Measurements from ENCODE around the gene MLLT10.

MLLT10 gene

DNA sequence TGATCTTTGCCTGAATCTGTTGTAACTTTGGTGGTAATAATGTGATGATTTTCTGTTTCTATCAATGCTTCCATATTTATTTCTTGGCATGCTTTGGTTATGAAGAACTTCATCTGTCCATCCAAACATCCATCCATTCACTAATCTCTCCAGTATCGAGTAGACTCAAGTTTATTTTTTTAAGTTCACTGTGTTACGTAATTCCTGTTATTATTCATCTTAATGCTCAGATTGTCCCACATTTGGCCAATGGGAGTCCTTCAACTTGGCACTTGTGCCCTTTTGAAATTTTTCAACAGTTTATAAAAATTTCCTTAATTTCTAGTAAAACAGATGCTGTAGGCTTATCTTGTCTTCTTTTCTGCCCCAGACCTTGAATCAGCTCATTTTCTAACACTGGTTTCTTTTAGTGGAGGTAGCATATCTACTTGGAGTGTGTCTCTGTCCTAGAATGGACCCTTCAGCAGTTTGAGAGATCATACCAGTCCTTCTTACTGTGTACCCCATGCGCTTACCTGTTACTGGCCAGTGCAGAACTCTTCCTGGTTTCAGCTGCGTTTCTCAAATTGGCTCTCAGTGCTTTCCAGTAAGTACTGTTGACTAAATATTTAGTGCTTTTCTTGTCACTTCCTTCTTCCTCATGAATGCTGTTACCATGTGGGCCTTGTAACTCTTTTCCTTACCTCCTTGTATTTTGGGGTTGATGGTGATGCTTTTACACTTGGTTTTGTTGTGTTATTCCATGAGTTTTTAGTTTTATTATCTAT is 100.8 kb downstream of the MLLT10 start:
- H3K36me3 ChIP-seq: peaks cover 47 to 99% (median 63%) of the 10 kb centered on the region in 11 experiments
- peaks cover 0 to 7% (median 0%) of the 10 kb centered on the region in 11 experiments; a peak in 1 of 22 replicates for H3K9me3 ChIP-seq (replicated peaks in 1 of 11)
- H3K4me3 ChIP-seq: no peak overlapping the region
- H4K20me1 ChIP-seq: peaks cover 0 to 20% (median 0%) of the 10 kb centered on the region in 11 experiments; a peak in 4 of 22 replicates
- H3K9ac ChIP-seq: no peak overlapping the region
- no peaks in the 10 kb centered on the region for H3K27me3 ChIP-seq
- peaks cover 0 to 12% (median 0%) of the 10 kb centered on the region in 10 experiments; a peak in 4 of 20 replicates for H3K4me1 ChIP-seq
- no peak overlapping the region for H3K27ac ChIP-seq
- 0 out of 22 replicates have a peak, but pooled peaks of 1 of the 11 experiments have one; percentile 18 for TF ChIP-seq Cebpa-rat (IDR thresholded peaks at IDR 0.05)
- no peak overlapping the region for H3K4me2 ChIP-seq

- Histone ChIP-seq H3K4me2 (no peak overlapping the region), H3K9me3 (replicated peaks in 1 of 11) (no peaks in the 10 kb centered on the region), H3K27ac (no peak overlapping the region), H3K9ac (no peak overlapping the region), H3K4me1 (peaks cover 0 to 12% (median 0%) of the 10 kb centered on the region in 10 experiments; a peak in 4 of 20 replicates), H4K20me1 (peaks cover 0 to 27% (median 0%) of the 10 kb centered on the region in 11 experiments; a peak in 5 of 22 replicates), H3K36me3 (peaks cover 29 to 94% (median 53%) of the 10 kb centered on the region in 11 experiments), H3K4me3 (no peak overlapping the region), H3K27me3 (no peaks in the 10 kb centered on the region)
- no peak for TF ChIP-seq Cebpa-rat (IDR thresholded peaks at IDR 0.05)
These were observed 103.8 kb downstream of the MLLT10 start for GRCh38 chr10:21637795-21638194.

- no peaks in the 10 kb centered on the region for H3K9me3 ChIP-seq (replicated peaks in 1 of 11)
- H3K36me3 ChIP-seq: peaks cover 29 to 85% (median 53%) of the 10 kb centered on the region in 11 experiments
- no peak overlapping the region for H3K9ac ChIP-seq
- TF ChIP-seq Cebpa-rat (IDR thresholded peaks at IDR 0.05): no peak
- H3K27ac ChIP-seq: no peak overlapping the region
- H3K27me3 ChIP-seq: no peaks in the 10 kb centered on the region
- H4K20me1 ChIP-seq: peaks cover 0 to 28% (median 0%) of the 10 kb centered on the region in 11 experiments; a peak in 5 of 22 replicates
- peaks cover 0 to 12% (median 0%) of the 10 kb centered on the region in 10 experiments; a peak in 4 of 20 replicates for H3K4me1 ChIP-seq
- H3K4me3 ChIP-seq: no peak overlapping the region
- no peak overlapping the region for H3K4me2 ChIP-seq
These were observed 104.6 kb downstream of the MLLT10 start for GRCh38 chr10:21638681-21639080.

GRCh38 chr10:21648040-21648439 is 114.0 kb downstream of the MLLT10 start:
- no peak for TF ChIP-seq Cebpa-rat (IDR thresholded peaks at IDR 0.05)
- Histone ChIP-seq H4K20me1 (peaks cover 0 to 39% (median 0%) of the 10 kb centered on the region in 11 experiments; a peak in 7 of 22 replicates), H3K27me3 (no peaks in the 10 kb centered on the region), H3K4me2 (no peak overlapping the region), H3K9ac (no peak overlapping the region), H3K9me3 (replicated peaks in 1 of 11) (peaks cover 0 to 6% (median 0%) of the 10 kb centered on the region in 11 experiments; a peak in 1 of 22 replicates), H3K4me3 (no peak overlapping the region), H3K27ac (no peak overlapping the region), H3K36me3 (peaks cover 26 to 78% (median 51%) of the 10 kb centered on the region in 11 experiments; a peak in 21 of 22 replicates), H3K4me1 (peaks cover 0 to 7% (median 0%) of the 10 kb centered on the region in 10 experiments; a peak in 1 of 20 replicates)

GRCh38 chr10:21649454-21649872 is 115.4 kb downstream of the MLLT10 start:
- TF ChIP-seq Cebpa-rat (IDR thresholded peaks at IDR 0.05): no peak
- Histone ChIP-seq H3K27me3 (no peaks in the 10 kb centered on the region), H3K4me1 (peaks cover 0 to 7% (median 0%) of the 10 kb centered on the region in 10 experiments; a peak in 1 of 20 replicates), H3K4me2 (no peak overlapping the region), H3K9me3 (replicated peaks in 1 of 11) (peaks cover 0 to 6% (median 0%) of the 10 kb centered on the region in 11 experiments; a peak in 1 of 22 replicates), H3K4me3 (no peak overlapping the region), H3K27ac (no peak overlapping the region), H3K9ac (no peak overlapping the region), H4K20me1 (peaks cover 0 to 44% (median 0%) of the 10 kb centered on the region in 11 experiments; a peak in 7 of 22 replicates), H3K36me3 (peaks cover 40 to 85% (median 60%) of the 10 kb centered on the region in 11 experiments)

DNA sequence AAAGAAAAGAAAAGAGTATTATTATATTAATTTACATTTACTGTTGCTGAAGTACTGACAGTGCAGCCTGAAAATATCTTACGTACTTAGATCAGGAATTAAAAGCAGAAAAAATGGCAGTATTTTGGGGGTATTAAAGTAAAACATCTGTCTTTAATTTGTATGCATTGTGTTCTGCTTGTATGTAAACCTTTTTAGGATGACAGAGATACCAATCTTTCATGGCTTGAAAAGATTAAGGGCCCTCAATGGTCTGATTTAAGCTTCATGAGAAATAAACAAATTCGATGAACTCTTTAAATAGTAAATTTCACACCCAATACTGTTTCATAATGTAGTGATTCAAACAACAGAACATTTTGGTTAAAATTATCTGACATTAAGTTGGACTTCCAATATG is 116.3 kb downstream of the MLLT10 start:
- TF ChIP-seq Cebpa-rat (IDR thresholded peaks at IDR 0.05): no peak
- H3K9ac ChIP-seq: no peak overlapping the region
- H3K4me1 ChIP-seq: peaks cover 0 to 7% (median 0%) of the 10 kb centered on the region in 10 experiments; a peak in 1 of 20 replicates
- H3K4me2 ChIP-seq: no peak overlapping the region
- peaks cover 0 to 50% (median 0%) of the 10 kb centered on the region in 11 experiments; a peak in 4 of 22 replicates for H4K20me1 ChIP-seq
- peaks cover 42 to 87% (median 62%) of the 10 kb centered on the region in 11 experiments for H3K36me3 ChIP-seq
- H3K27me3 ChIP-seq: no peaks in the 10 kb centered on the region
- no peak overlapping the region for H3K27ac ChIP-seq
- H3K4me3 ChIP-seq: no peak overlapping the region
- peaks cover 0 to 6% (median 0%) of the 10 kb centered on the region in 11 experiments; a peak in 1 of 22 replicates for H3K9me3 ChIP-seq (replicated peaks in 1 of 11)

DNA sequence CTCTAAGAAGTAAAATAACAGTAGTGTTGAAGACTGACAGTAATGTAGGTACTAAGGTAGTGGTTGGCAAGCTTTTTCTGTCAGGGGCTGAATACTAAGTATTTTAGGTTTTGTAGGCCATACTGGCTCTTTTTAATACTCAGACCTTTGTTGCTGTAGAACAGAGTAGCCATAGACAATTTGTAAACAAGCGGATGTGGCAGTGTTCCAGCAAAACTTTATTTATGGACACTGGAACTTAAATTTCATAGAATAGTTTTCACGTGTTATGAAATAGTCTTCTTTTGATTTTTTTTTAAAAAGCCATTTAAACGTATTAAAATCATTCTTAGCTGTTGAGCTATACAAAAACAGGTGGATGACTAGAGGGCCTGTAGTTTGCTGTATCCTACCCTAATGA is 121.2 kb downstream of the MLLT10 start:
- Histone ChIP-seq H3K9ac (no peak overlapping the region), H3K4me3 (no peak overlapping the region)

DNA sequence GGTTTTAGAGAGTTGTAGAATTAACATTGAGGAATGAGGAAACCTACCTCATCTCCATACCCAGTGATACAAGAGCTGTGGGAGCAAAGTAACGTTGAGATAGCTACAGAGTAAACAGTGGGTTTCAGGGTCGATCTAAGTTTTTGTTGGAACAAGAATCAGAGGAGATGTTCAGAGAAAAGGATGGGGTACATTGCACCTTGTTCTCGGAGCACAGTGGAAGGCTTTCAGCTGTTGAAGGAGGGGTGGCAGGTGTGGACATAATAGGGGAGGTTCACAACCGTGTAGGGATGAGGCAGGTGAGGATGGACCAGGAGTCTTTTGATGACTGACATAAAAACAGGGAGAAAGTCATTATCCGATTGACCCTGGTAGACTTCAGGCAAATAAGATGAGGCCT is 121.7 kb downstream of the MLLT10 start:
- no peak overlapping the region for H3K9ac ChIP-seq
- H3K27ac ChIP-seq: no peak overlapping the region
- no peak overlapping the region for H3K4me2 ChIP-seq
- no peak for TF ChIP-seq Cebpa-rat (IDR thresholded peaks at IDR 0.05)
- peaks cover 0 to 56% (median 0%) of the 10 kb centered on the region in 11 experiments; a peak in 5 of 22 replicates for H4K20me1 ChIP-seq
- no peaks in the 10 kb centered on the region for H3K9me3 ChIP-seq (replicated peaks in 1 of 11)
- H3K36me3 ChIP-seq: peaks cover 35 to 78% (median 47%) of the 10 kb centered on the region in 11 experiments; a peak in 21 of 22 replicates
- H3K4me1 ChIP-seq: no peaks in the 10 kb centered on the region
- H3K4me3 ChIP-seq: no peak overlapping the region
- no peaks in the 10 kb centered on the region for H3K27me3 ChIP-seq

More for the DNA sequence above, 121.2 kb downstream of the MLLT10 start:
- H3K36me3 ChIP-seq: peaks cover 35 to 77% (median 45%) of the 10 kb centered on the region in 11 experiments; a peak in 21 of 22 replicates
- TF ChIP-seq Cebpa-rat (IDR thresholded peaks at IDR 0.05): no peak
- no peaks in the 10 kb centered on the region for H3K4me1 ChIP-seq
- H3K27ac ChIP-seq: no peak overlapping the region
- H3K4me2 ChIP-seq: no peak overlapping the region
- peaks cover 0 to 52% (median 0%) of the 10 kb centered on the region in 11 experiments; a peak in 5 of 22 replicates for H4K20me1 ChIP-seq
- H3K9me3 ChIP-seq (replicated peaks in 1 of 11): no peaks in the 10 kb centered on the region
- H3K27me3 ChIP-seq: no peaks in the 10 kb centered on the region

- no peak for TF ChIP-seq Cebpa-rat (IDR thresholded peaks at IDR 0.05)
- H3K27me3 ChIP-seq: no peaks in the 10 kb centered on the region
- H3K36me3 ChIP-seq: peaks cover 11 to 50% (median 28%) of the 10 kb centered on the region in 11 experiments; a peak in 21 of 22 replicates
- peaks cover 0 to 6% (median 0%) of the 10 kb centered on the region in 10 experiments; a peak in 1 of 20 replicates for H3K4me1 ChIP-seq
- no peak overlapping the region for H3K9ac ChIP-seq
- H3K27ac ChIP-seq: no peak overlapping the region
- no peak overlapping the region for H3K4me3 ChIP-seq
- no peaks in the 10 kb centered on the region for H3K9me3 ChIP-seq (replicated peaks in 1 of 11)
- no peak overlapping the region for H3K4me2 ChIP-seq
- peaks cover 0 to 66% (median 10%) of the 10 kb centered on the region in 11 experiments; a peak in 10 of 22 replicates for H4K20me1 ChIP-seq
These were observed 127.1 kb downstream of the MLLT10 start for GRCh38 chr10:21661087-21661486.

Data from BLaER1 treated with 17β-estradiol and CSF1 and Interleukin-3, amounts not matched to agents 10 nM and 100 nM (cell line).